SK-N-SH treated with all-trans-retinoic acid at 6 μM for 48 hours (cell line): ENCODE results near the gene RNF144B.

Experiments
- ATAC-seq: fragments of 200-7000 bp; cut with Tn5 transposase; 3 replicates; pipeline ENCODE4 v1.9.1; 2020; ENCODE audit warnings: mild to moderate bottlenecking, moderate library complexity
- ARNTL ChIP-seq: fragments of 450-650 bp; formaldehyde crosslinking; IDR thresholded peaks from 2 replicates; pipeline ENCODE4 v1.5.0; 2020; ENCODE audit warnings: low read depth, mild to moderate bottlenecking, moderate library complexity, borderline replicate concordance
- BACH2 ChIP-seq: fragments of 250-450 bp; sonication (Bioruptor Pico); IDR thresholded peaks from 2 replicates; pipeline ENCODE4 v1.9.0; 2021; ENCODE audit warnings: mild to moderate bottlenecking, borderline replicate concordance
- CREB5 ChIP-seq: fragments of 250-450 bp; sonication (Bioruptor Pico); IDR thresholded peaks from 2 replicates; pipeline ENCODE4 v1.5.1; 2020; ENCODE audit warnings: low read depth, mild to moderate bottlenecking, moderate library complexity
- CSDC2 ChIP-seq: fragments of 250-450 bp; sonication (Bioruptor Pico); IDR thresholded peaks from 2 replicates; pipeline ENCODE4 v1.5.0; 2020; ENCODE audit warnings: mild to moderate bottlenecking, moderate library complexity
- ESRRG ChIP-seq: fragments of 250-450 bp; sonication (Bioruptor Pico); IDR thresholded peaks from 2 replicates; pipeline ENCODE4 v1.6.1; 2021; ENCODE audit warnings: mild to moderate bottlenecking
- GLIS3 ChIP-seq: fragments of 250-450 bp; sonication (Bioruptor Pico); IDR thresholded peaks from 2 replicates; pipeline ENCODE4 v1.5.0; 2020; ENCODE audit warnings: mild to moderate bottlenecking, moderate library complexity
- ISL1 ChIP-seq: fragments of 250-450 bp; sonication (Bioruptor Pico); IDR thresholded peaks from 2 replicates; pipeline ENCODE4 v2.1.2; 2022; ENCODE audit warnings: mild to moderate bottlenecking, moderate library complexity
- PATZ1 ChIP-seq: fragments of 250-450 bp; sonication (Bioruptor Pico); IDR thresholded peaks from 2 replicates; pipeline ENCODE4 v1.8.0; 2020; ENCODE audit warnings: mild to moderate bottlenecking, moderate library complexity, borderline replicate concordance
- PPARA ChIP-seq: fragments of 250-450 bp; sonication (Bioruptor Pico); IDR thresholded peaks from 2 replicates; pipeline ENCODE4 v1.5.0; 2020; ENCODE audit warnings: mild to moderate bottlenecking, borderline replicate concordance
- RARB ChIP-seq: fragments of 250-450 bp; sonication (Bioruptor Pico); IDR thresholded peaks from 2 replicates; pipeline ENCODE4 v1.8.0; 2021; ENCODE audit warnings: mild to moderate bottlenecking, moderate library complexity
- SNAI2 ChIP-seq: fragments of 250-450 bp; sonication (Bioruptor Pico); IDR thresholded peaks from 2 replicates; pipeline ENCODE4 v1.5.0; 2020; ENCODE audit warnings: mild to moderate bottlenecking, moderate library complexity
- TCF4 ChIP-seq: fragments of 250-450 bp; sonication (Bioruptor Pico); IDR thresholded peaks from 2 replicates; pipeline ENCODE4 v1.8.0; 2021; ENCODE audit warnings: mild to moderate bottlenecking, moderate library complexity, borderline replicate concordance
- TOX ChIP-seq: fragments of 250-450 bp; sonication (Bioruptor Pico); IDR thresholded peaks from 2 replicates; pipeline ENCODE4 v1.8.0; 2021; ENCODE audit warnings: mild to moderate bottlenecking, moderate library complexity, borderline replicate concordance
- TSHZ2 ChIP-seq: fragments of 250-450 bp; sonication (Bioruptor Pico); IDR thresholded peaks from 2 replicates; pipeline ENCODE4 v1.5.0; 2020; ENCODE audit warnings: mild to moderate bottlenecking, moderate library complexity
- ZC3H10 ChIP-seq: fragments of 250-450 bp; sonication (Bioruptor Pico); IDR thresholded peaks from 2 replicates; pipeline ENCODE4 v1.5.1; 2021; ENCODE audit warnings: mild to moderate bottlenecking, moderate library complexity
- ZFP30 ChIP-seq: fragments of 450-650 bp; formaldehyde crosslinking; IDR thresholded peaks from 2 replicates; pipeline ENCODE4 v1.5.0; 2022; ENCODE audit warnings: mild to moderate bottlenecking, moderate library complexity
- ZNF565 ChIP-seq: fragments of 450-650 bp; formaldehyde crosslinking; conservative IDR thresholded peaks from 2 replicates; pipeline ENCODE4 v1.5.0; 2020; ENCODE audit warnings: low read depth, mild to moderate bottlenecking, moderate library complexity
- ZNF70 ChIP-seq: fragments of 450-650 bp; formaldehyde crosslinking; IDR thresholded peaks from 2 replicates; pipeline ENCODE4 v1.5.0; 2020; ENCODE audit warnings: mild to moderate bottlenecking, moderate library complexity
- ZNF8 ChIP-seq: fragments of 450-650 bp; formaldehyde crosslinking; IDR thresholded peaks from 2 replicates; pipeline ENCODE4 v1.5.0; 2020; ENCODE audit warnings: mild to moderate bottlenecking, moderate library complexity
- TF ChIP-seq, protein P1 (sequence below): fragments of 250-450 bp; sonication (Bioruptor Pico); IDR thresholded peaks from 2 replicates; pipeline ENCODE4 v1.5.1; 2021; ENCODE audit warnings: mild to moderate bottlenecking, moderate library complexity

Gene RNF144B

GRCh38 chr6:18416341-18416679 is 29.2 kb downstream of the RNF144B start:
- ATAC-seq: no peak; the same call in 2 of the 3 replicates

DNA sequence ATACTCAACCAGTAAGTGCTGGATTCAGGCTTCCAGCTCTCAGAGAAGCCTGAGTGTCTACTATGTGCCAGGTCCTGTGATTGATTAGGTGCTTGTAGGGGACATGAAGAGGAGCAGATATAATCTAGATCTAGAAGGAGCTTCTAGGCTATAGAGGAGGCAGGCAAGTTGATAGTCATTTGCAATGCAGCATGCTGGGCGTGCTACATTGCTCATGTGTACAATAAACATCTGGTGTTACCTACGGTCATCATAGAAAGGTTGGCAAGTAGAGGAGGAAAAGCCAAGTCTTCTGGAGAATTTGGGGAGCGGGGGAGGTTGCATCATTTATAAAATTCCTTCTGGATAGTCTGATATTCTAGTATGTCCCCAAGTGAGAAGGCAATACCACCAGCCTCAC is 33.2 kb downstream of the RNF144B start:
- no peak for ATAC-seq
- TF ChIP-seq PATZ1 (no peak), ZC3H10 (CRISPR knock-in tag) (no peak), TSHZ2 (CRISPR knock-in tag) (no peak), CSDC2 (no peak)
- TF ChIP-seq, protein P1, sequence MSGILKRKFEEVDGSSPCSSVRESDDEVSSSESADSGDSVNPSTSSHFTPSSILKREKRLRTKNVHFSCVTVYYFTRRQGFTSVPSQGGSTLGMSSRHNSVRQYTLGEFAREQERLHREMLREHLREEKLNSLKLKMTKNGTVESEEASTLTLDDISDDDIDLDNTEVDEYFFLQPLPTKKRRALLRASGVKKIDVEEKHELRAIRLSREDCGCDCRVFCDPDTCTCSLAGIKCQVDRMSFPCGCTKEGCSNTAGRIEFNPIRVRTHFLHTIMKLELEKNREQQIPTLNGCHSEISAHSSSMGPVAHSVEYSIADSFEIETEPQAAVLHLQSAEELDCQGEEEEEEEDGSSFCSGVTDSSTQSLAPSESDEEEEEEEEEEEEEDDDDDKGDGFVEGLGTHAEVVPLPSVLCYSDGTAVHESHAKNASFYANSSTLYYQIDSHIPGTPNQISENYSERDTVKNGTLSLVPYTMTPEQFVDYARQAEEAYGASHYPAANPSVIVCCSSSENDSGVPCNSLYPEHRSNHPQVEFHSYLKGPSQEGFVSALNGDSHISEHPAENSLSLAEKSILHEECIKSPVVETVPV (CRISPR knock-in tag): no peak
- TF ChIP-seq, all 23 proteins: peak for 0

More at GRCh38 chr6:18416341-18416679, 29.2 kb downstream of the RNF144B start:
- TF ChIP-seq ZNF70: no peak
- no peak for TF ChIP-seq ZFP30 (CRISPR knock-in tag)
- no peak for TF ChIP-seq BACH2 (CRISPR knock-in tag)
- TF ChIP-seq GLIS3 (CRISPR knock-in tag): no peak
- TF ChIP-seq ZNF565 (CRISPR knock-in tag): no peak
- TF ChIP-seq ESRRG (CRISPR knock-in tag): no peak

- TF ChIP-seq ZC3H10 (CRISPR knock-in tag) (no peak), ISL1 (CRISPR knock-in tag) (no peak), PPARA (no peak), RARB (CRISPR knock-in tag) (no peak)
These were observed 35.0 kb downstream of the RNF144B start for GRCh38 chr6:18422136-18422535.

DNA sequence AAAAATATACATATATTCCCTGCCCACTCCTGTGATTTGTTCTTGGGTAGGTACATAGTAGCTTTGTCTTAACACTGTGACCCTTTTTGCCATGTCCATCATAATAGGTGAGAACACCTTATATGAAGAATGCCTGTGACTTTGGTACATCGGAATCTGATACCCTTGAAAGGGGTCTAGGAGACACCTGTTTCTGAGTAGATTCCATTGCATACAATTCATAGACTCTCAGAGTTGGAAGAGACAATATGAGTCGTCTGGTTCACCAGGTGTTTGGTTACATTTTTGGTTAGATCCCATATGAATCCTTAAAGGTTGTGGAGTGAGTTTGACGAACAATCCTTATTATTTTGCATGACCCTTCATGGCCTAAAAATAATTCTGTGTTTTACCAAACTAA is 36.3 kb downstream of the RNF144B start:
- ATAC-seq: no peak
- TF ChIP-seq ZNF8 (CRISPR knock-in tag): no peak
- no peak for TF ChIP-seq ARNTL (CRISPR knock-in tag)
- TF ChIP-seq BACH2 (CRISPR knock-in tag): no peak
- no peak for TF ChIP-seq TOX (CRISPR knock-in tag)
- TF ChIP-seq CSDC2: no peak
- no peak for TF ChIP-seq TSHZ2 (CRISPR knock-in tag)
- TF ChIP-seq ZNF565 (CRISPR knock-in tag): no peak
- TF ChIP-seq, protein P1 (CRISPR knock-in tag): no peak
- TF ChIP-seq ISL1 (CRISPR knock-in tag): no peak
- no peak for TF ChIP-seq CREB5 (CRISPR knock-in tag)
- TF ChIP-seq TCF4 (CRISPR knock-in tag): no peak
- TF ChIP-seq SNAI2: no peak
- TF ChIP-seq RARB (CRISPR knock-in tag): no peak
- no peak for TF ChIP-seq ZNF70
- TF ChIP-seq ZC3H10 (CRISPR knock-in tag): no peak
- TF ChIP-seq PATZ1: no peak
- no peak for TF ChIP-seq PPARA
- no peak for TF ChIP-seq GLIS3 (CRISPR knock-in tag)

More at GRCh38 chr6:18422136-18422535, 35.0 kb downstream of the RNF144B start:
- ATAC-seq: no peak
